Keratinocyte (primary cell): Measurements from ENCODE around the gene POU6F2. TPM values are rescaled to one million over a fixed set of nuclear protein-coding genes. Genes with fewer than 3 reads are reported as not detected.

Source experiments
- DNase-seq: peaks from one replicate; pipeline ENCODE4 v3.0.0-alpha.2; 2011; ENCODE audit warnings: low read depth, missing footprints, low spot score
- FAIRE-seq: peaks from 2 replicates; lab custom pipeline; 2011; peaks lifted over from hg19 to GRCh38; lab: Jason Lieb, UNC
- H2AFZ ChIP-seq: 2 replicates; pipeline ENCODE4 v1.6.0; 2012; ENCODE audit warnings: low read length, control low read depth, inconsistent platforms; ENCODE audit not compliant: control insufficient read depth
- H3K27ac ChIP-seq: 2 replicates; pipeline ENCODE4 v1.5.1; 2011; ENCODE audit warnings: low read length; ENCODE audit not compliant: control insufficient read depth, insufficient read depth
- H3K27me3 ChIP-seq: 3 replicates; pipeline ENCODE4 v1.6.0; 2011; ENCODE audit warnings: low read length; ENCODE audit not compliant: control insufficient read depth, insufficient read depth; ENCODE audit errors: extremely low read depth
- H3K36me3 ChIP-seq, 2 experiments: 2 replicates in 1 of 2; 3 replicates in 1 of 2; pipeline ENCODE4 v1.5.1; 2011; ENCODE audit warnings: low read length in 2 of 2, mild to moderate bottlenecking in 1 of 2; ENCODE audit not compliant: control insufficient read depth in 2 of 2, insufficient read depth in 2 of 2; ENCODE audit errors: extremely low read depth in 1 of 2
- H3K4me1 ChIP-seq: 3 replicates; pipeline ENCODE4 v1.5.1; 2011; ENCODE audit warnings: low read length; ENCODE audit not compliant: control insufficient read depth, insufficient read depth; ENCODE audit errors: extremely low read depth
- H3K4me2 ChIP-seq: 3 replicates; pipeline ENCODE4 v1.6.0; 2011; ENCODE audit warnings: low read depth, low read length; ENCODE audit not compliant: control insufficient read depth, insufficient read depth; ENCODE audit errors: extremely low read depth
- H3K4me3 ChIP-seq, 3 experiments: fragments of 200-600 bp in 1 of 3; sonication (generic) in 1 of 3; 2 replicates in 2 of 3; 3 replicates in 1 of 3; pipeline ENCODE4 v1.5.1; 2011 to 2016; ENCODE audit warnings: low read length in 3 of 3, mild to moderate bottlenecking in 3 of 3, control low read depth in 2 of 3, inconsistent platforms in 1 of 3, low read depth in 1 of 3, mixed read lengths in 1 of 3, mixed run types in 1 of 3, moderate library complexity in 1 of 3; ENCODE audit not compliant: control insufficient read depth in 2 of 3, insufficient read depth in 2 of 3; ENCODE audit errors: extremely low read depth in 1 of 3
- H3K79me2 ChIP-seq: 2 replicates; pipeline ENCODE4 v1.6.0; 2012; ENCODE audit warnings: low read length; ENCODE audit not compliant: control insufficient read depth, insufficient read depth
- H3K9ac ChIP-seq: 3 replicates; pipeline ENCODE4 v1.6.0; 2011; ENCODE audit warnings: low read length; ENCODE audit not compliant: control insufficient read depth, insufficient read depth; ENCODE audit errors: extremely low read depth
- H3K9me1 ChIP-seq: 3 replicates; pipeline ENCODE4 v1.6.0; 2011; ENCODE audit warnings: low read length; ENCODE audit not compliant: control insufficient read depth, insufficient read depth; ENCODE audit errors: extremely low read depth
- H3K9me3 ChIP-seq: 2 replicates; pipeline ENCODE4 v1.5.1; 2012; ENCODE audit warnings: low read depth, low read length; ENCODE audit not compliant: control insufficient read depth
- H4K20me1 ChIP-seq: 3 replicates; pipeline ENCODE4 v1.6.0; 2011; ENCODE audit warnings: low read length; ENCODE audit not compliant: control insufficient read depth, insufficient read depth; ENCODE audit errors: extremely low read depth
- EZH2 ChIP-seq: IDR thresholded peaks from one replicate; pipeline ENCODE4 v1.6.1; 2012; ENCODE audit warnings: inconsistent platforms, mild to moderate bottlenecking, low read length, moderate library complexity
- dilution Hi-C: fragments of 300-500 bp; cut with MboI; formaldehyde crosslinking; loops from one replicate; pipeline ENCODE4 v1.7.0; 2020; ENCODE audit warnings: low sequenced_read_pairs; ENCODE audit not compliant: extremely low pct_ligation_motif_present
- polyA plus RNA-seq, 5 experiments: library from polyadenylated mRNA; depleted of rRNA in 3 of 5; stranded (reverse) in 3 of 5; stranded (forward) in 1 of 5; unstranded in 1 of 5; fragments of >200 nt; gene quantifications; 1 replicate in 1 of 5; 2 replicates in 3 of 5; 3 replicates in 1 of 5; pipeline versions ENCODE4 v1.2.1 to v1.2.3, GENCODE V29; 2011 to 2012; ENCODE audit warnings: missing spikeins in 2 of 5, low read depth in 1 of 5, low replicate concordance in 1 of 5
- TF ChIP-seq, protein P1 (sequence below), 3 experiments: IDR thresholded peaks in 1 of 3; conservative IDR thresholded peaks in 1 of 3; optimal IDR thresholded peaks in 1 of 3; 2 replicates in 2 of 3; 3 replicates in 1 of 3; pipeline versions ENCODE3 to v1.5.1; 2011; ENCODE audit warnings: low read length in 3 of 3, mild to moderate bottlenecking in 3 of 3, moderate library complexity in 2 of 3, control low read depth in 1 of 3, inconsistent platforms in 1 of 3; ENCODE audit not compliant: insufficient read depth in 2 of 3; ENCODE audit errors: extremely low read depth in 1 of 3

Gene POU6F2
- polyA plus RNA-seq, 1 donor (not counting 4 experiments of a cell fraction or from before 2014, with no cell fraction given) = not detected

DNA sequence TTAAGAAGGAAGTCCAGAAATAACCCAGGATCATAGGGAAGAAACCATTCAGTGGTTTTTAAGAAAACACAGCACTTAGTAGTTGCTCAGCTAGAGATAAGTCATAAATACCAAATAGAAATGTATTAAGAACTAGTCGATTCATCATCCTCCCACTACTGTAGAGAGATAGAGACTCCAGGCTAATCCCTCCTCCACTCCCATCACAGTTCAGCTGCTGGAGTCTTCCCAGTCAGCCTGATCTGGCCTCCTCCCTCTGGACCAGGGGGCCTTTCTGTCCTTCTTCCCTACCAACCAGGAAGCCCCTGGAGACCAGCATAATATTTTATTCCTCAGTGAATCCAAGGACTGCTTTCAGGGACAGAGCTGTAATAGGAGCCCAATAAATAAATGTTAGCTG, 294.4 kb downstream of the POU6F2 start:
- no peak for TF ChIP-seq EZH2
- TF ChIP-seq, protein P1, sequence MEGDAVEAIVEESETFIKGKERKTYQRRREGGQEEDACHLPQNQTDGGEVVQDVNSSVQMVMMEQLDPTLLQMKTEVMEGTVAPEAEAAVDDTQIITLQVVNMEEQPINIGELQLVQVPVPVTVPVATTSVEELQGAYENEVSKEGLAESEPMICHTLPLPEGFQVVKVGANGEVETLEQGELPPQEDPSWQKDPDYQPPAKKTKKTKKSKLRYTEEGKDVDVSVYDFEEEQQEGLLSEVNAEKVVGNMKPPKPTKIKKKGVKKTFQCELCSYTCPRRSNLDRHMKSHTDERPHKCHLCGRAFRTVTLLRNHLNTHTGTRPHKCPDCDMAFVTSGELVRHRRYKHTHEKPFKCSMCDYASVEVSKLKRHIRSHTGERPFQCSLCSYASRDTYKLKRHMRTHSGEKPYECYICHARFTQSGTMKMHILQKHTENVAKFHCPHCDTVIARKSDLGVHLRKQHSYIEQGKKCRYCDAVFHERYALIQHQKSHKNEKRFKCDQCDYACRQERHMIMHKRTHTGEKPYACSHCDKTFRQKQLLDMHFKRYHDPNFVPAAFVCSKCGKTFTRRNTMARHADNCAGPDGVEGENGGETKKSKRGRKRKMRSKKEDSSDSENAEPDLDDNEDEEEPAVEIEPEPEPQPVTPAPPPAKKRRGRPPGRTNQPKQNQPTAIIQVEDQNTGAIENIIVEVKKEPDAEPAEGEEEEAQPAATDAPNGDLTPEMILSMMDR (optimal IDR thresholded peaks at IDR 0.05 in 1 of 3, IDR thresholded peaks at IDR 0.05 in 1 of 3, conservative IDR thresholded peaks at IDR 0.05 in 1 of 3; ENCODE audit: extremely low read depth in 1 of 3, insufficient read depth in 2 of 3, low read length in 3 of 3) = no peak

DNA sequence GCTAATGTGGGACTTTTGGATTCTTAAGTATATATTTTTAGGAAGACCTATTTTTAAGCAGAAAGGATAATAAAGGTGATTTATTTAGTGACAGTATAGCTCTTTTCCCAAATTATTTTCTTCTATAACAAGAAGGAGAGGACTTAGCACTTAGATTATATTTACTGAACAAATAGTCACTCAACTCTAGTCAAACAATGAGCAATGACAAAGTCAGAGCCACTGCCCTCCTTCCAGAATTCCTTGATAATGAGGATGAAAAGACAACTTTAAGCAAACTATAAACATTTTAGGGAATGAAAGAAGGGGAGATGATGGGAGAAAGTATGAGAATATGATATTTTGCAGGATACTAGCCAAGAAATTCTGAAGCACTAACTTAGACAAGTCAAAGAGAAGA, 295.0 kb downstream of the POU6F2 start:
- no peaks in the 10 kb centered on the region for H3K27me3 ChIP-seq
- H3K36me3 ChIP-seq = no peaks in the 10 kb centered on the region
- DNase-seq (no peak), FAIRE-seq (no peak)
- no peak overlapping the region for H3K27ac ChIP-seq
- no peaks in the 10 kb centered on the region for H3K79me2 ChIP-seq
- no peak overlapping the region for H2AFZ ChIP-seq
- no peaks in the 10 kb centered on the region for H3K9me3 ChIP-seq
- no peak for TF ChIP-seq EZH2
- TF ChIP-seq, protein P1 (optimal IDR thresholded peaks at IDR 0.05 in 1 of 3, IDR thresholded peaks at IDR 0.05 in 1 of 3, conservative IDR thresholded peaks at IDR 0.05 in 1 of 3; ENCODE audit: extremely low read depth in 1 of 3, insufficient read depth in 2 of 3, low read length in 3 of 3) = no peak
- no peaks in the 10 kb centered on the region for H3K9me1 ChIP-seq
- no peaks in the 10 kb centered on the region for H3K4me1 ChIP-seq
- dilution Hi-C loops = no loop called here
- H3K9ac ChIP-seq = no peak overlapping the region
- H3K4me3 ChIP-seq = no peak overlapping the region
- no peaks in the 10 kb centered on the region for H4K20me1 ChIP-seq
- H3K4me2 ChIP-seq = no peak overlapping the region

More for the DNA sequence above, 294.4 kb downstream of the POU6F2 start:
- Histone ChIP-seq H3K9me1 (no peaks in the 10 kb centered on the region), H2AFZ (no peak overlapping the region), H3K4me2 (no peak overlapping the region), H3K4me3 (no peak overlapping the region), H3K27me3 (no peaks in the 10 kb centered on the region), H3K9me3 (no peaks in the 10 kb centered on the region), H4K20me1 (no peaks in the 10 kb centered on the region), H3K36me3 (no peaks in the 10 kb centered on the region), H3K79me2 (no peaks in the 10 kb centered on the region), H3K9ac (no peak overlapping the region), H3K4me1 (no peaks in the 10 kb centered on the region), H3K27ac (no peak overlapping the region)
- DNase-seq (no peak), FAIRE-seq (no peak)
- dilution Hi-C loops = no loop called here
